T-helper 17 cell (primary cell): ENCODE data around the gene PRXL2B. TPM values are rescaled to one million over a fixed set of nuclear protein-coding genes. Genes with fewer than 3 reads are reported as not detected.

ENCODE experiments used
- ATAC-seq: fragments of 150-1000 bp; cut with Tn5 transposase; 2 replicates; pipeline ENCODE4 v1.10.0; 2021; ENCODE audit warnings: mild to moderate bottlenecking, moderate library complexity
- DNase-seq, 3 donors: peaks; one replicate each; pipeline versions ENCODE4 v3.0.0 to v3.0.0-alpha.2; 2020 to 2021
- H3K9me3 ChIP-seq: one replicate; pipeline ENCODE4 v1.7.0; 2013; ENCODE audit warnings: low read length, mild to moderate bottlenecking; ENCODE audit not compliant: control insufficient read depth, poor library complexity, severe bottlenecking
- H3K27ac Mint-ChIP-seq: one replicate; pipeline ENCODE4 v1.8.0; 2022; ENCODE audit warnings: mild to moderate bottlenecking, moderate library complexity, mixed read lengths
- H3K27me3 Mint-ChIP-seq: one replicate; pipeline ENCODE4 v1.8.0; 2022; ENCODE audit warnings: mixed read lengths
- H3K36me3 Mint-ChIP-seq: one replicate; pipeline ENCODE4 v1.8.0; 2022; ENCODE audit warnings: low read depth, mixed read lengths
- H3K4me1 Mint-ChIP-seq: one replicate; pipeline ENCODE4 v1.8.0; 2022; ENCODE audit warnings: mild to moderate bottlenecking, mixed read lengths
- H3K4me3 Mint-ChIP-seq: one replicate; pipeline ENCODE4 v1.8.0; 2022; ENCODE audit warnings: mild to moderate bottlenecking, moderate library complexity, mixed read lengths
- total RNA-seq, 4 donors: library from RNA in 2 of 4; stranded (reverse) in 2 of 4; gene quantifications; one replicate each; pipeline ENCODE4 v1.2.3 and lab custom pipeline; 2022 to 2026

PRXL2B gene
- total RNA-seq (10 to 100 TPM; 17.6 to 18.5 TPM), total RNA-seq (lab: John Stamatoyannopoulos, UW) (10.8 to 11.8 reads per million in 2 donors)

- H3K4me1 Mint-ChIP-seq, result peaks cover 29% of the 10 kb centered on the region
- peak within 1 kb of the TSS; percentile 97 for H3K27ac Mint-ChIP-seq
- H3K4me3 Mint-ChIP-seq, result peak within 1 kb of the TSS; percentile 91
- ATAC-seq, result peak; percentile 76
- no peaks in the 10 kb centered on the region for H3K9me3 ChIP-seq
- DNase-seq, result peak; percentile 97 to 100 (median 97)
- H3K36me3 Mint-ChIP-seq, result peaks cover 3% of the 10 kb centered on the region
- H3K27me3 Mint-ChIP-seq, result no peaks in the 10 kb centered on the region
These were observed at the start of gene PRXL2B for GRCh38 chr1:2586154-2587070. TSS of gene PRXL2B (plus strand) at chr1:2586777. CDS start at chr1:2586886, 109 bp downstream.

GRCh38 chr1:2537784-2538115, 48.8 kb upstream of the PRXL2B start:
- Mint-ChIP-seq H3K36me3 (no peaks in the 10 kb centered on the region), H3K4me3 (no peak overlapping the region), H3K27me3 (peaks cover 9% of the 10 kb centered on the region), H3K27ac (no peak overlapping the region), H3K4me1 (peaks cover 4% of the 10 kb centered on the region)
- ATAC-seq, result no peak
- no peaks in the 10 kb centered on the region for H3K9me3 ChIP-seq
- no peak for DNase-seq

- H3K4me3 Mint-ChIP-seq, result no peak overlapping the region
- H3K36me3 Mint-ChIP-seq, result no peaks in the 10 kb centered on the region
- peaks cover 2% of the 10 kb centered on the region for H3K27me3 Mint-ChIP-seq
- no peak overlapping the region for H3K27ac Mint-ChIP-seq
- ATAC-seq (no peak), DNase-seq (no peak)
- peaks cover 4% of the 10 kb centered on the region for H3K4me1 Mint-ChIP-seq
- H3K9me3 ChIP-seq, result no peaks in the 10 kb centered on the region
These were observed 48.2 kb upstream of the PRXL2B start for GRCh38 chr1:2538376-2538775.

GRCh38 chr1:2538872-2539271, 47.7 kb upstream of the PRXL2B start:
- DNase-seq (no peak), ATAC-seq (no peak)
- H3K36me3 Mint-ChIP-seq, result no peaks in the 10 kb centered on the region
- H3K27me3 Mint-ChIP-seq, result no peaks in the 10 kb centered on the region
- peaks cover 4% of the 10 kb centered on the region for H3K4me1 Mint-ChIP-seq
- H3K27ac Mint-ChIP-seq, result no peak overlapping the region
- no peaks in the 10 kb centered on the region for H3K9me3 ChIP-seq
- H3K4me3 Mint-ChIP-seq, result no peak overlapping the region

GRCh38 chr1:2539312-2539907, 47.2 kb upstream of the PRXL2B start:
- H3K9me3 ChIP-seq, result no peaks in the 10 kb centered on the region
- Mint-ChIP-seq H3K27ac (no peak overlapping the region), H3K36me3 (no peaks in the 10 kb centered on the region), H3K4me1 (peaks cover 4% of the 10 kb centered on the region), H3K27me3 (no peaks in the 10 kb centered on the region), H3K4me3 (no peak overlapping the region)
- no peak for DNase-seq
- ATAC-seq, result peak; percentile 62

GRCh38 chr1:2540816-2541492, 45.6 kb upstream of the PRXL2B start:
- DNase-seq (no peak), ATAC-seq (no peak)
- Mint-ChIP-seq H3K36me3 (no peaks in the 10 kb centered on the region), H3K27ac (no peak overlapping the region), H3K4me3 (no peak overlapping the region), H3K4me1 (peaks cover 3% of the 10 kb centered on the region), H3K27me3 (no peaks in the 10 kb centered on the region)
- H3K9me3 ChIP-seq, result no peaks in the 10 kb centered on the region

GRCh38 chr1:2541619-2542245, 44.8 kb upstream of the PRXL2B start:
- Mint-ChIP-seq H3K36me3 (no peaks in the 10 kb centered on the region), H3K4me3 (no peak overlapping the region), H3K4me1 (no peaks in the 10 kb centered on the region), H3K27me3 (no peaks in the 10 kb centered on the region), H3K27ac (no peak overlapping the region)
- DNase-seq (no peak), ATAC-seq (no peak)
- no peaks in the 10 kb centered on the region for H3K9me3 ChIP-seq

- Mint-ChIP-seq H3K4me3 (no peak overlapping the region), H3K27me3 (no peaks in the 10 kb centered on the region), H3K4me1 (no peaks in the 10 kb centered on the region), H3K36me3 (no peaks in the 10 kb centered on the region), H3K27ac (no peak overlapping the region)
- DNase-seq (no peak), ATAC-seq (no peak)
- H3K9me3 ChIP-seq, result no peaks in the 10 kb centered on the region
These were observed 44.2 kb upstream of the PRXL2B start for GRCh38 chr1:2542246-2542915.

- Mint-ChIP-seq H3K27me3 (no peaks in the 10 kb centered on the region), H3K4me1 (peaks cover 3% of the 10 kb centered on the region), H3K4me3 (no peak overlapping the region), H3K27ac (no peak overlapping the region), H3K36me3 (no peaks in the 10 kb centered on the region)
- ATAC-seq (no peak), DNase-seq (no peak)
- H3K9me3 ChIP-seq, result no peaks in the 10 kb centered on the region
These were observed 43.0 kb upstream of the PRXL2B start for GRCh38 chr1:2543543-2544092.

GRCh38 chr1:2544093-2544874, 42.3 kb upstream of the PRXL2B start:
- Mint-ChIP-seq H3K36me3 (no peaks in the 10 kb centered on the region), H3K4me1 (peaks cover 7% of the 10 kb centered on the region), H3K27me3 (no peaks in the 10 kb centered on the region), H3K4me3 (no peak overlapping the region), H3K27ac (peak overlapping the region; percentile 34)
- DNase-seq (no peak), ATAC-seq (no peak)
- no peaks in the 10 kb centered on the region for H3K9me3 ChIP-seq

- Mint-ChIP-seq H3K36me3 (no peaks in the 10 kb centered on the region), H3K27me3 (no peaks in the 10 kb centered on the region), H3K27ac (peak overlapping the region; percentile 34), H3K4me3 (no peak overlapping the region), H3K4me1 (peaks cover 10% of the 10 kb centered on the region)
- H3K9me3 ChIP-seq, result no peaks in the 10 kb centered on the region
- DNase-seq (no peak), ATAC-seq (no peak)
These were observed 41.5 kb upstream of the PRXL2B start for GRCh38 chr1:2544875-2545640.
